CD4-positive, alpha-beta T cell treated with Interleukin-15 for 1 hour (primary cell): ENCODE results near the gene ADD2.

Experiments
- DNase-seq: peaks from one replicate; pipeline ENCODE4 v3.0.0-alpha.2; 2020

The ADD2 gene

GRCh38 chr2:70784320-70784719, 16.3 kb upstream of the ADD2 start:
- no peak for DNase-seq

GRCh38 chr2:70779911-70780545, 12.0 kb upstream of the ADD2 start:
- DNase-seq = no peak

GRCh38 chr2:70779491-70779890, 11.5 kb upstream of the ADD2 start:
- no peak for DNase-seq

GRCh38 chr2:70778676-70779075, 10.7 kb upstream of the ADD2 start:
- DNase-seq = no peak

GRCh38 chr2:70777450-70777849, 9.4 kb upstream of the ADD2 start:
- no peak for DNase-seq

GRCh38 chr2:70776266-70776665, 8.3 kb upstream of the ADD2 start:
- no peak for DNase-seq

- DNase-seq = no peak
Measured at GRCh38 chr2:70775141-70775540, 7.1 kb upstream of the ADD2 start.

- DNase-seq = no peak
Measured at GRCh38 chr2:70772486-70773155, 4.6 kb upstream of the ADD2 start.

- DNase-seq = no peak
Measured at GRCh38 chr2:70771446-70771845, 3.4 kb upstream of the ADD2 start.

- DNase-seq = no peak
Measured at GRCh38 chr2:70769450-70769849, 1.4 kb upstream of the ADD2 start.

GRCh38 chr2:70768590-70769085, 638 bp upstream of the ADD2 start:
- no peak for DNase-seq

GRCh38 chr2:70767079-70767698, 811 bp downstream of the ADD2 start:
- no peak for DNase-seq

- DNase-seq = no peak
Measured at GRCh38 chr2:70766357-70767078, 1.5 kb downstream of the ADD2 start.

GRCh38 chr2:70765507-70765906, 2.5 kb downstream of the ADD2 start:
- no peak for DNase-seq

- no peak for DNase-seq
Measured at GRCh38 chr2:70759446-70759845, 8.6 kb downstream of the ADD2 start.

GRCh38 chr2:70757966-70758365, 10.0 kb downstream of the ADD2 start:
- no peak for DNase-seq

GRCh38 chr2:70757360-70757759, 10.6 kb downstream of the ADD2 start:
- no peak for DNase-seq

- no peak for DNase-seq
Measured at GRCh38 chr2:70756128-70756527, 11.9 kb downstream of the ADD2 start.

GRCh38 chr2:70753902-70754301, 14.1 kb downstream of the ADD2 start:
- DNase-seq = no peak

- no peak for DNase-seq
Measured at GRCh38 chr2:70753031-70753430, 15.0 kb downstream of the ADD2 start.

GRCh38 chr2:70752396-70752795, 15.6 kb downstream of the ADD2 start:
- DNase-seq = no peak

GRCh38 chr2:70751881-70752280, 16.1 kb downstream of the ADD2 start:
- no peak for DNase-seq

- DNase-seq = no peak
Measured at GRCh38 chr2:70750320-70750719, 17.7 kb downstream of the ADD2 start.
